GM23338 (cell line): ENCODE data around the gene FRAT1. TPM values are rescaled to one million over a fixed set of nuclear protein-coding genes. Genes with fewer than 3 reads are reported as not detected.

ENCODE experiments used
- ATAC-seq: fragments of 200-7000 bp; cut with Tn5 transposase; 3 replicates; pipeline ENCODE4 v1.9.1; 2020
- DNase-seq: peaks from one replicate; pipeline ENCODE4 v3.0.0-alpha.2; 2015; ENCODE audit warnings: low spot score
- H2AFZ ChIP-seq: fragments of 200-600 bp; sonication (generic); 2 replicates; pipeline ENCODE4 v1.8.0; 2016; ENCODE audit warnings: antibody characterized with exemption, mild to moderate bottlenecking, moderate library complexity
- H3F3A ChIP-seq: fragments of 200-600 bp; sonication (generic); replicated peaks from 2 replicates; pipeline ENCODE4 v1.8.0; 2017; ENCODE audit warnings: antibody characterized with exemption, mixed run types, low read depth
- H3K27ac ChIP-seq: fragments of 200-600 bp; sonication (generic); 2 replicates; pipeline ENCODE4 v1.6.1; 2016; ENCODE audit warnings: low read depth
- H3K27me3 ChIP-seq: fragments of 200-600 bp; sonication (generic); 2 replicates; pipeline ENCODE4 v1.8.0; 2016; ENCODE audit warnings: mild to moderate bottlenecking, mixed run types, moderate library complexity; ENCODE audit not compliant: insufficient read depth
- H3K36me3 ChIP-seq: fragments of 200-600 bp; sonication (generic); 2 replicates; pipeline ENCODE4 v1.8.0; 2016; ENCODE audit warnings: mild to moderate bottlenecking; ENCODE audit not compliant: insufficient read depth
- H3K4me1 ChIP-seq: fragments of 200-600 bp; sonication (generic); 2 replicates; pipeline ENCODE4 v1.8.0; 2016; ENCODE audit warnings: mild to moderate bottlenecking, moderate library complexity; ENCODE audit not compliant: insufficient read depth
- H3K4me2 ChIP-seq: fragments of 200-600 bp; sonication (generic); 2 replicates; pipeline ENCODE4 v1.7.1; 2017; ENCODE audit warnings: mixed run types
- H3K4me3 ChIP-seq: fragments of 200-600 bp; sonication (generic); 2 replicates; pipeline ENCODE4 v1.6.1; 2016; ENCODE audit warnings: mixed run types
- H3K79me2 ChIP-seq: fragments of 200-600 bp; sonication (generic); replicated peaks from 2 replicates; pipeline ENCODE4 v1.8.0; 2017; ENCODE audit warnings: mild to moderate bottlenecking; ENCODE audit not compliant: insufficient read depth
- H3K9me2 ChIP-seq: fragments of 200-600 bp; sonication (generic); 2 replicates; pipeline ENCODE4 v1.8.0; 2017; ENCODE audit not compliant: insufficient read depth
- H4K20me1 ChIP-seq: fragments of 200-600 bp; sonication (generic); replicated peaks from 2 replicates; pipeline ENCODE4 v1.8.0; 2017; ENCODE audit warnings: mild to moderate bottlenecking; ENCODE audit not compliant: insufficient read depth
- H3K27ac Mint-ChIP-seq: 2 replicates; pipeline ENCODE4 v1.8.0; 2020; ENCODE audit warnings: inconsistent platforms, mild to moderate bottlenecking, moderate library complexity, mixed read lengths
- H3K27me3 Mint-ChIP-seq: 3 replicates; pipeline ENCODE4 v1.8.0; 2022; ENCODE audit warnings: low read depth, mild to moderate bottlenecking, moderate library complexity, mixed read lengths, inconsistent platforms; ENCODE audit not compliant: insufficient read depth, poor library complexity
- H3K36me3 Mint-ChIP-seq: 3 replicates; pipeline ENCODE4 v1.8.0; 2021; ENCODE audit warnings: low read depth, mild to moderate bottlenecking, inconsistent platforms, moderate library complexity, mixed read lengths
- H3K4me1 Mint-ChIP-seq: 3 replicates; pipeline ENCODE4 v1.8.0; 2020; ENCODE audit warnings: mild to moderate bottlenecking, inconsistent platforms, mixed read lengths
- H3K4me3 Mint-ChIP-seq: 3 replicates; pipeline ENCODE4 v1.8.0; 2021; ENCODE audit warnings: moderate library complexity, mild to moderate bottlenecking, inconsistent platforms, mixed read lengths
- H3K9me3 Mint-ChIP-seq: 3 replicates; pipeline ENCODE4 v1.8.0; 2020; ENCODE audit warnings: moderate library complexity, mild to moderate bottlenecking, inconsistent platforms, mixed read lengths
- CREB1 ChIP-seq: fragments of 250-450 bp; sonication (Bioruptor Pico); IDR thresholded peaks from 2 replicates; pipeline ENCODE4 v1.5.0; 2020; ENCODE audit warnings: low read depth, mild to moderate bottlenecking, moderate library complexity
- EZH2 ChIP-seq: fragments of 200-600 bp; sonication (generic); IDR thresholded peaks from one replicate; pipeline ENCODE4 v1.8.0; 2017; ENCODE audit warnings: antibody characterized with exemption, mild to moderate bottlenecking, low read depth; ENCODE audit not compliant: unreplicated experiment
- JUNB ChIP-seq: IDR thresholded peaks from one replicate; pipeline ENCODE4 v1.6.1; 2016; ENCODE audit warnings: antibody characterized with exemption; ENCODE audit not compliant: unreplicated experiment
- POLR2AphosphoS5 ChIP-seq: IDR thresholded peaks from 2 replicates; pipeline ENCODE4 v1.6.1; 2016; ENCODE audit warnings: antibody characterized with exemption, low read depth
- ZNF114 ChIP-seq: fragments of 250-450 bp; sonication (Bioruptor Pico); IDR thresholded peaks from 2 replicates; pipeline ENCODE4 v1.5.0; 2020; ENCODE audit warnings: mild to moderate bottlenecking, moderate library complexity
- ZNF331 ChIP-seq: fragments of 250-450 bp; sonication (Bioruptor Pico); IDR thresholded peaks from 2 replicates; pipeline ENCODE4 v1.5.0; 2020; ENCODE audit warnings: low read depth, mild to moderate bottlenecking, moderate library complexity
- ZNF462 ChIP-seq: fragments of 250-450 bp; sonication (Bioruptor Pico); IDR thresholded peaks from 2 replicates; pipeline ENCODE4 v1.5.0; 2020; ENCODE audit warnings: mild to moderate bottlenecking, moderate library complexity
- polyA plus RNA-seq: library from polyadenylated mRNA; unstranded; fragments of >200 nt; fragmentation: Nextera tagmentation; extraction: Ambion mirVana; gene quantifications from 2 replicates; pipeline ENCODE4 v1.2.1, GENCODE V29; 2016
- total RNA-seq: library from RNA; depleted of rRNA; stranded (reverse); fragments of >200 nt; shearing (Covaris generic); gene quantifications from 2 replicates; pipeline ENCODE4 v1.2.3, GENCODE V29; 2014
- TF ChIP-seq, protein P1 (sequence below), 2 experiments: fragments of 200-600 bp in 1 of 2; sonication (generic) in 1 of 2; conservative IDR thresholded peaks; 2 replicates each; pipeline versions ENCODE4 v1.5.1 to v1.6.1; 2016 to 2017; ENCODE audit warnings: antibody characterized with exemption in 2 of 2, low read depth in 2 of 2, mild to moderate bottlenecking in 2 of 2, moderate library complexity in 1 of 2
- TF ChIP-seq, protein P2 (sequence below): IDR thresholded peaks from 2 replicates; pipeline ENCODE4 v1.6.1; 2016; ENCODE audit warnings: antibody characterized with exemption

The FRAT1 gene
- total and polyA plus RNA-seq, 2 experiments from 2014 or later, result 1.4 to 8.5 TPM

GRCh38 chr10:97292862-97293198 lies 26.2 kb upstream of the FRAT1 start:
- no peaks in the 10 kb centered on the region for H3K27me3 ChIP-seq
- peaks cover 12% of the 10 kb centered on the region for H3F3A ChIP-seq
- H3K4me3 ChIP-seq, result no peak overlapping the region
- no peak for ATAC-seq
- H3K36me3 Mint-ChIP-seq, result peaks cover 11% of the 10 kb centered on the region
- H3K36me3 ChIP-seq, result no peaks in the 10 kb centered on the region
- TF ChIP-seq ZNF114 (CRISPR knock-in tag), result no peak
- TF ChIP-seq, protein P1, sequence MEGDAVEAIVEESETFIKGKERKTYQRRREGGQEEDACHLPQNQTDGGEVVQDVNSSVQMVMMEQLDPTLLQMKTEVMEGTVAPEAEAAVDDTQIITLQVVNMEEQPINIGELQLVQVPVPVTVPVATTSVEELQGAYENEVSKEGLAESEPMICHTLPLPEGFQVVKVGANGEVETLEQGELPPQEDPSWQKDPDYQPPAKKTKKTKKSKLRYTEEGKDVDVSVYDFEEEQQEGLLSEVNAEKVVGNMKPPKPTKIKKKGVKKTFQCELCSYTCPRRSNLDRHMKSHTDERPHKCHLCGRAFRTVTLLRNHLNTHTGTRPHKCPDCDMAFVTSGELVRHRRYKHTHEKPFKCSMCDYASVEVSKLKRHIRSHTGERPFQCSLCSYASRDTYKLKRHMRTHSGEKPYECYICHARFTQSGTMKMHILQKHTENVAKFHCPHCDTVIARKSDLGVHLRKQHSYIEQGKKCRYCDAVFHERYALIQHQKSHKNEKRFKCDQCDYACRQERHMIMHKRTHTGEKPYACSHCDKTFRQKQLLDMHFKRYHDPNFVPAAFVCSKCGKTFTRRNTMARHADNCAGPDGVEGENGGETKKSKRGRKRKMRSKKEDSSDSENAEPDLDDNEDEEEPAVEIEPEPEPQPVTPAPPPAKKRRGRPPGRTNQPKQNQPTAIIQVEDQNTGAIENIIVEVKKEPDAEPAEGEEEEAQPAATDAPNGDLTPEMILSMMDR (conservative IDR thresholded peaks at IDR 0.05; ENCODE audit: low read depth in 2 of 2), result no peak
- no peak for TF ChIP-seq ZNF331 (CRISPR knock-in tag)
- no peak for TF ChIP-seq EZH2
- no peak overlapping the region for H3K27ac ChIP-seq
- no peaks in the 10 kb centered on the region; the same call in 2 of the 3 replicates for H3K9me3 Mint-ChIP-seq
- H3K4me1 Mint-ChIP-seq, result peaks cover 17% of the 10 kb centered on the region
- H3K27me3 Mint-ChIP-seq, result peaks cover 5% of the 10 kb centered on the region
- H3K79me2 ChIP-seq, result peaks cover 38% of the 10 kb centered on the region
- H3K4me1 ChIP-seq, result peaks cover 6% of the 10 kb centered on the region; the same call in 1 of the 2 replicates
- no peaks in the 10 kb centered on the region for H4K20me1 ChIP-seq
- no peaks in the 10 kb centered on the region for H3K9me2 ChIP-seq
- H3K27ac Mint-ChIP-seq, result 0 out of 2 replicates have a peak overlapping the region, but pooled peaks have one; percentile 57
- no peak overlapping the region for H2AFZ ChIP-seq
- peak overlapping the region; percentile 91 for H3K4me3 Mint-ChIP-seq
- no peak for DNase-seq
- H3K4me2 ChIP-seq, result no peak overlapping the region

GRCh38 chr10:97297556-97298222 lies 21.4 kb upstream of the FRAT1 start:
- Histone ChIP-seq H3K4me1 (no peaks in the 10 kb centered on the region), H3K9me2 (no peaks in the 10 kb centered on the region), H4K20me1 (no peaks in the 10 kb centered on the region), H3K27ac (no peak overlapping the region), H3K27me3 (no peaks in the 10 kb centered on the region), H3F3A (peaks cover 7% of the 10 kb centered on the region), H2AFZ (peak overlapping the region; percentile 72), H3K4me2 (no peak overlapping the region), H3K36me3 (no peaks in the 10 kb centered on the region), H3K79me2 (no peaks in the 10 kb centered on the region), H3K4me3 (no peak overlapping the region)
- no peak for DNase-seq
- Mint-ChIP-seq H3K4me3 (no peak overlapping the region), H3K36me3 (no peaks in the 10 kb centered on the region), H3K9me3 (no peaks in the 10 kb centered on the region), H3K27me3 (peaks cover 3% of the 10 kb centered on the region), H3K4me1 (peaks cover 2% of the 10 kb centered on the region; the same call in 2 of the 3 replicates), H3K27ac (no peak overlapping the region)
- ATAC-seq, result no peak
- TF ChIP-seq ZNF114 (CRISPR knock-in tag), result no peak
- TF ChIP-seq POLR2AphosphoS5, result no peak
- TF ChIP-seq JUNB, result no peak
- TF ChIP-seq ZNF462 (CRISPR knock-in tag), result no peak
- TF ChIP-seq CREB1 (CRISPR knock-in tag), result no peak
- TF ChIP-seq, protein P2, sequence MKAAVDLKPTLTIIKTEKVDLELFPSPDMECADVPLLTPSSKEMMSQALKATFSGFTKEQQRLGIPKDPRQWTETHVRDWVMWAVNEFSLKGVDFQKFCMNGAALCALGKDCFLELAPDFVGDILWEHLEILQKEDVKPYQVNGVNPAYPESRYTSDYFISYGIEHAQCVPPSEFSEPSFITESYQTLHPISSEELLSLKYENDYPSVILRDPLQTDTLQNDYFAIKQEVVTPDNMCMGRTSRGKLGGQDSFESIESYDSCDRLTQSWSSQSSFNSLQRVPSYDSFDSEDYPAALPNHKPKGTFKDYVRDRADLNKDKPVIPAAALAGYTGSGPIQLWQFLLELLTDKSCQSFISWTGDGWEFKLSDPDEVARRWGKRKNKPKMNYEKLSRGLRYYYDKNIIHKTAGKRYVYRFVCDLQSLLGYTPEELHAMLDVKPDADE, result no peak
- TF ChIP-seq, protein P1 (conservative IDR thresholded peaks at IDR 0.05; ENCODE audit: low read depth in 2 of 2), result no peak
